Esophagus muscularis mucosa (tissue), 4 donors: Measurements from ENCODE around the gene NEK9.

ENCODE experiments used
- CTCF ChIP-seq, 3 experiments: fragments of 200-600 bp in 2 of 3; fragments of 450-650 bp in 1 of 3; sonication (generic) in 2 of 3; IDR thresholded peaks; one replicate each; pipeline ENCODE4 v1.5.1; 2017 to 2019; ENCODE audit warnings: antibody characterized with exemption in 3 of 3, mild to moderate bottlenecking in 2 of 3, moderate library complexity in 1 of 3
- EP300 ChIP-seq: sonication (generic); formaldehyde crosslinking; IDR thresholded peaks from one replicate; pipeline ENCODE4 v1.6.1; 2017; ENCODE audit warnings: antibody characterized with exemption
- POLR2A ChIP-seq: fragments of 450-650 bp; IDR thresholded peaks from one replicate; pipeline ENCODE4 v1.6.1; 2017; ENCODE audit warnings: antibody characterized with exemption, moderate library complexity, mild to moderate bottlenecking, low read depth
- POLR2AphosphoS5 ChIP-seq, 2 donors: sonication (generic); formaldehyde crosslinking; IDR thresholded peaks; one replicate each; pipeline ENCODE4 v1.6.1; 2017; ENCODE audit warnings: antibody characterized with exemption in 2 of 2

DNA sequence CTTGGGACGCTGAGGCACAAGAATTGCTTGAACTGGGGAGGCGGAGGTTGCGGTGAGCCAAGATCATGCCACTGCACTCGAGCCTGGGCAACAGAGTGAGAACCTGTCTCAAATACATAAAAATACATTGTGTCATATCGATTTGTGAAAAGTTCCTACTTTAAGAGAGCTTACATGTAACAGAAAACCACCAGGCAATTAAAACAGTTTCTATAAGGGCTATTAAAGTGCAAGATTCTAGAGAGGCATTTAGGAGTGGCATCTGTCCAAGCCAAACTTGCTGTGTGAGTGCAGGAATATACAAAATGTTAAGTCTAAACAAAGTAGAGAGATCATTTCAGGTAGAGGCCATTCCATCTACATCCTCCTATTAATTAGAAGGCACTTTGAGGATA is 1.7 kb upstream of the NEK9 start:
- TF ChIP-seq CTCF (IDR thresholded peaks at IDR 0.05) (no peak), POLR2A (no peak), POLR2AphosphoS5 (IDR thresholded peaks at IDR 0.05) (no peak), EP300 (no peak)
